Brain microvascular endothelial cell (primary cell): ENCODE data around the gene SORCS1.

ENCODE experiments used
- DNase-seq: peaks from one replicate; pipeline ENCODE4 v3.0.0-alpha.2; 2020
- H3K27ac ChIP-seq: fragments of 250-450 bp; sonication (Bioruptor Pico); 2 replicates; pipeline ENCODE4 v1.5.1; 2020; ENCODE audit warnings: mild to moderate bottlenecking, moderate library complexity
- H3K27me3 ChIP-seq: fragments of 250-450 bp; sonication (Bioruptor Pico); replicated peaks from 2 replicates; pipeline ENCODE4 v1.5.1; 2020; ENCODE audit warnings: mild to moderate bottlenecking
- H3K36me3 ChIP-seq: fragments of 250-450 bp; sonication (Bioruptor Pico); replicated peaks from 2 replicates; pipeline ENCODE4 v1.5.1; 2020; ENCODE audit warnings: mild to moderate bottlenecking
- H3K4me3 ChIP-seq: 2 replicates; pipeline ENCODE4 v1.5.1; 2011; ENCODE audit warnings: low read depth, mild to moderate bottlenecking, control low read depth, low read length, moderate library complexity
- in situ Hi-C: cut with HindIII; loops from 2 replicates; pipeline ENCODE4 v1.10.0; 2017; ENCODE audit warnings: low sequenced_read_pairs, low pct_ligation_motif_present
- TF ChIP-seq, protein P1 (sequence below): IDR thresholded peaks from 2 replicates; pipeline ENCODE4 v1.5.1; 2011; ENCODE audit warnings: low read depth, mild to moderate bottlenecking, moderate library complexity, low read length, control low read depth, inconsistent platforms; ENCODE audit errors: missing control alignments

The SORCS1 gene

DNA sequence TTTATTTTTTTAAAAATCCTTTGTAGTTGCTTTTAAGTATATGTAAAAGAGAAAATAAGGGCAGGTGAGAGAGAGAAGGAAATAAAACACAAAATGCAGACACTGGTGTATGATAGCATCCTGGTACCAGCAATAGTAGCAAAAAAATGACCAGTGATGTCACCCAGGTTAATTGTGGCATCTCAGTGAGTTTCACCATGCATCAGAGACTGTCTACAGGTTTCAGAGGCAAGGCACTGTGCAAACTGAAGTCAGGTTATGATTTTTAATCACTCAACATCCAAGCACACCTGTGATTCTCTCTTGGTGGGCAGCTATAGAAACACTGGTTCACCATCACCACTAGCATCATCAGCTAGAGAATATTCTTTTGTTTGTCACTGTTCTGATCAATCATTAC, 509.3 kb downstream of the SORCS1 start:
- Histone ChIP-seq H3K27ac (no peak overlapping the region), H3K4me3 (no peak overlapping the region), H3K36me3 (no peaks in the 10 kb centered on the region), H3K27me3 (no peaks in the 10 kb centered on the region)
- in situ Hi-C loops: no loop called here
- DNase-seq: no peak
- TF ChIP-seq, protein P1, sequence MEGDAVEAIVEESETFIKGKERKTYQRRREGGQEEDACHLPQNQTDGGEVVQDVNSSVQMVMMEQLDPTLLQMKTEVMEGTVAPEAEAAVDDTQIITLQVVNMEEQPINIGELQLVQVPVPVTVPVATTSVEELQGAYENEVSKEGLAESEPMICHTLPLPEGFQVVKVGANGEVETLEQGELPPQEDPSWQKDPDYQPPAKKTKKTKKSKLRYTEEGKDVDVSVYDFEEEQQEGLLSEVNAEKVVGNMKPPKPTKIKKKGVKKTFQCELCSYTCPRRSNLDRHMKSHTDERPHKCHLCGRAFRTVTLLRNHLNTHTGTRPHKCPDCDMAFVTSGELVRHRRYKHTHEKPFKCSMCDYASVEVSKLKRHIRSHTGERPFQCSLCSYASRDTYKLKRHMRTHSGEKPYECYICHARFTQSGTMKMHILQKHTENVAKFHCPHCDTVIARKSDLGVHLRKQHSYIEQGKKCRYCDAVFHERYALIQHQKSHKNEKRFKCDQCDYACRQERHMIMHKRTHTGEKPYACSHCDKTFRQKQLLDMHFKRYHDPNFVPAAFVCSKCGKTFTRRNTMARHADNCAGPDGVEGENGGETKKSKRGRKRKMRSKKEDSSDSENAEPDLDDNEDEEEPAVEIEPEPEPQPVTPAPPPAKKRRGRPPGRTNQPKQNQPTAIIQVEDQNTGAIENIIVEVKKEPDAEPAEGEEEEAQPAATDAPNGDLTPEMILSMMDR: no peak

DNA sequence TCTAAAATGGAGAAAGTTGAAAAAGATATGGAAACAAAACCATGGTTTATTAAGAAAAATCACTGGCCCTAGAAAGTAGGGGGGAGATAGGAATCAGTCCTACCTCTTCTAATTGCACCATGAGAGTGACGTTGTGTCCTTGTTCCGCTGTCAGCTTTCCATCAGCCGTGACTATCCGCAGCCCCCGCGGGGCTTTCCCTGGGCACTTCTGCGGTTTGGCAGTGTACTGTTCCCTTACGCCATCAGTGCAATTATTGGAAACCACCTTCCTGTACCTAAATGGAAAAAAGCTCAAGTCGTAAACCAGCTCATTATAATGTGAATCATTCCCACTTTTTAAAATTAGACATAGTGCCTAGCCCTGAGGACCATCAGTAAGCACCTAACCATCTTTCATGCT, 512.2 kb downstream of the SORCS1 start:
- in situ Hi-C loops: no loop called here
- no peaks in the 10 kb centered on the region for H3K27me3 ChIP-seq
- no peak overlapping the region for H3K27ac ChIP-seq
- TF ChIP-seq, protein P1: no peak
- DNase-seq: no peak
- no peaks in the 10 kb centered on the region for H3K36me3 ChIP-seq
- no peak overlapping the region for H3K4me3 ChIP-seq

DNA sequence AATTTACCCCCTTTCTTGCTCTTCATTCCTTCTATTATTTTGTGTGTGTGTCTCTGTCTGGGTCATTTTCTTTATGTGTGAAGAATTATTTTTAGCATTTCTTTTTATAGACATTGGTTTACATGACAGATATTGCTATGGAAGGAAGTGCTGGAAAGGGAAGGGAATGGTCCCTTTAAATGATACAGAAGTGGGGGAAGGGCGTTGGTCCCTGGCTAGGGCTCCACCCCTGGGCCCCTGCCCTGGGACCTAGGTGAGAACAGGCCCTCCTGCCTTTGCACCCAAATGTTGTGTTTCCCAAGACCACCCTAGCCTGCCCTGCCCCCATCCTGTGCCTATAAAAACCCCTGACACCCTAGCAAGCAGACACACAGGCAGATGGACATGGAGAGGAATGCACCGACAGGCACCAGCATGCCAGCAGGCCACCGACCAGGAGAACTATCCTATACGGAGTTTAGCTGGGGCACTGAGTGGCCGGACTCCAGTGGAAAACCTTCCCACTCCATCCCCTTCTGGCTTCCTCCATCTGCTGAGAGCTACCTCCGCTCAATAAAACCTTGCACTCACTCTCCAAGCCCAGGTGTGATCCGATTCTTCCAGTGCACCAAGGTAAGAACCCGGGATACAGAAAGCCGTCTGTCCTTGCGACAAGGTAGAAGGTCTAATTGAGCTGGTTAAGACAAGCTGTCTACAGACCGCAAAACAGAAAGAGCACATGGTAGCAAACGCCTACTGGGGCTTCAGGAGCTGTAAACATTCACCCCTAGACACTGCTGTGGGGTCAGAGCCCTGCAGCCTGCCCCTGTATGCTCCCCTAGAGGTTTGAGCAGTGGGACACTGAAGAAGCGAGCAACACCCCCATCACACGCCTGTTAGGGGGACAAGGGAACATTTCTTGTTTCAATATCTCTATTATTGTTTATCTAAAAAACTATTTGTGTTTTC, 515.7 kb downstream of the SORCS1 start:
- Histone ChIP-seq H3K4me3 (no peak overlapping the region), H3K27me3 (no peaks in the 10 kb centered on the region), H3K27ac (no peak overlapping the region), H3K36me3 (no peaks in the 10 kb centered on the region)
- no peak for DNase-seq
- in situ Hi-C loops: no loop called here
- TF ChIP-seq, protein P1: no peak

DNA sequence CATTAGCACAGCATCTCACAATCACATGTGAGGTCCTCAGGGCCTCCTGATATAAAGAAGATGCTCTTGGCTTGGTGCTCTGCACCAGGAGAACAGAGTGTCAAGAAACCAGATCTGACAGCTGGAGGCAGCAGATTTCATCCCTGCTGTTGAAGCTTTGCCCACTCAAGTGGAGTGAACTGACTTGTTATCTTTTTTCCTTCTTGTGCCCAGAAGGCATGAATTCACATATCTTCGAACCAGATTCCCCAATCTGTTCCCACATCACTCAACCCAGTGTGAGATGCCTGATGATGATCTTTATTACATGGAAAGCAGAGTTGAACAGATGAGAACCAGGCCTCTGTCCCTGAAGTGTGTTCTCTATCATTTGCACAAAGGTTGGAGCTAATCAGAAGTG, 521.0 kb downstream of the SORCS1 start:
- Histone ChIP-seq H3K27me3 (no peaks in the 10 kb centered on the region), H3K4me3 (no peak overlapping the region), H3K27ac (no peak overlapping the region), H3K36me3 (no peaks in the 10 kb centered on the region)
- TF ChIP-seq, protein P1: no peak
- in situ Hi-C loops: no loop called here
- no peak for DNase-seq

DNA sequence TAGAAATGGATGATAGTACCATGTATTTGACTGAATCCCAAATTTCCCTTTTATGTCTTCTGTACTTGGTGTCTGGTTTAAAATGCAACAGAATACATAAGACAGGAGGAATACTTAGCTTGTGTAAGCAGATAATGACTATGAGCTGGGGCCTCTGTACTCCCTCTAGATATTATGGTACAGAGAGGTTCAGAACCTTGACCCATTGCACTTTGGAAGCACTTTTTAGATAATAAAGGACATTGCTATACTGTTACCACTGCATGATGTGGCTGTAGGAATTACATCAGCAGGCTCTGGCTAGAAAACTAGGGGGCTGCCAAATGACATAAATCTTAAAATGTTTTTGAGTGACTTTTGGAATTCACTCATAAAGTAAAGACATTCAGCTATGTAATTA, 526.6 kb downstream of the SORCS1 start:
- DNase-seq: no peak
- in situ Hi-C loops: no loop called here
- TF ChIP-seq, protein P1: no peak
- H3K27ac ChIP-seq: no peak overlapping the region
- no peaks in the 10 kb centered on the region for H3K36me3 ChIP-seq
- no peaks in the 10 kb centered on the region for H3K27me3 ChIP-seq
- H3K4me3 ChIP-seq: no peak overlapping the region
